ENCODE results near the gene HTR6.

- TF ChIP-seq, protein P1, sequence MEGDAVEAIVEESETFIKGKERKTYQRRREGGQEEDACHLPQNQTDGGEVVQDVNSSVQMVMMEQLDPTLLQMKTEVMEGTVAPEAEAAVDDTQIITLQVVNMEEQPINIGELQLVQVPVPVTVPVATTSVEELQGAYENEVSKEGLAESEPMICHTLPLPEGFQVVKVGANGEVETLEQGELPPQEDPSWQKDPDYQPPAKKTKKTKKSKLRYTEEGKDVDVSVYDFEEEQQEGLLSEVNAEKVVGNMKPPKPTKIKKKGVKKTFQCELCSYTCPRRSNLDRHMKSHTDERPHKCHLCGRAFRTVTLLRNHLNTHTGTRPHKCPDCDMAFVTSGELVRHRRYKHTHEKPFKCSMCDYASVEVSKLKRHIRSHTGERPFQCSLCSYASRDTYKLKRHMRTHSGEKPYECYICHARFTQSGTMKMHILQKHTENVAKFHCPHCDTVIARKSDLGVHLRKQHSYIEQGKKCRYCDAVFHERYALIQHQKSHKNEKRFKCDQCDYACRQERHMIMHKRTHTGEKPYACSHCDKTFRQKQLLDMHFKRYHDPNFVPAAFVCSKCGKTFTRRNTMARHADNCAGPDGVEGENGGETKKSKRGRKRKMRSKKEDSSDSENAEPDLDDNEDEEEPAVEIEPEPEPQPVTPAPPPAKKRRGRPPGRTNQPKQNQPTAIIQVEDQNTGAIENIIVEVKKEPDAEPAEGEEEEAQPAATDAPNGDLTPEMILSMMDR (IDR thresholded peaks at IDR 0.05), result no peak
- TF ChIP-seq POLR2A (IDR thresholded peaks at IDR 0.05), result no peak
These were observed 7.2 kb upstream of the HTR6 start for GRCh38 chr1:19657511-19657910.
